GM21825 (cell line): Measurements from ENCODE around the gene ALDH16A1.
"Not testable (repeated sequence)": the region's sequence is repeated elsewhere in the genome, so short reads cannot be mapped to it uniquely, and the experiment has no call there.

Experiments
- ATAC-seq: cut with Tn5 transposase; IDR thresholded peaks from one replicate; pipeline ENCODE4 v1.9.1; 2021; ENCODE audit warnings: mild to moderate bottlenecking, moderate library complexity; ENCODE audit not compliant: unreplicated experiment

ALDH16A1 gene

DNA sequence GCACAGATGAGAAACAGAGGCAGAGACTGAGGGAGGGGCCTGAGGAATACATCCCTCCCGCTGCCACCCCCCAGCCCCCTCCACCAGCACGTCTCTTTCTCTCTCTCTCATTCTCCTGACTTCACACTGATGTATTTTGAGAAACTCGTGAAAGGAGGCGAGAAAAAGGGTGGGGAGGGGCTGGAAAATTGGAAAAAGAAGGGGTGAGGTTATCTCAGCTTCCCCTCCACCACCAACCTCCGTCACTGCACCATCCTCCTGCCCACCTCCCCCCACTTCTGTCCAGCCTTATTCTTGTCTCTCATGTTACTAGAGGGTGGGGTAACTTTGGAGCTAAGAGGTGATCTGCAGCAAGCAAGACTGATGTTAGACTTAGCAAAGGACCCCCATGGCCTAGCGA is 13.2 kb upstream of the ALDH16A1 start:
- ATAC-seq: no peak

DNA sequence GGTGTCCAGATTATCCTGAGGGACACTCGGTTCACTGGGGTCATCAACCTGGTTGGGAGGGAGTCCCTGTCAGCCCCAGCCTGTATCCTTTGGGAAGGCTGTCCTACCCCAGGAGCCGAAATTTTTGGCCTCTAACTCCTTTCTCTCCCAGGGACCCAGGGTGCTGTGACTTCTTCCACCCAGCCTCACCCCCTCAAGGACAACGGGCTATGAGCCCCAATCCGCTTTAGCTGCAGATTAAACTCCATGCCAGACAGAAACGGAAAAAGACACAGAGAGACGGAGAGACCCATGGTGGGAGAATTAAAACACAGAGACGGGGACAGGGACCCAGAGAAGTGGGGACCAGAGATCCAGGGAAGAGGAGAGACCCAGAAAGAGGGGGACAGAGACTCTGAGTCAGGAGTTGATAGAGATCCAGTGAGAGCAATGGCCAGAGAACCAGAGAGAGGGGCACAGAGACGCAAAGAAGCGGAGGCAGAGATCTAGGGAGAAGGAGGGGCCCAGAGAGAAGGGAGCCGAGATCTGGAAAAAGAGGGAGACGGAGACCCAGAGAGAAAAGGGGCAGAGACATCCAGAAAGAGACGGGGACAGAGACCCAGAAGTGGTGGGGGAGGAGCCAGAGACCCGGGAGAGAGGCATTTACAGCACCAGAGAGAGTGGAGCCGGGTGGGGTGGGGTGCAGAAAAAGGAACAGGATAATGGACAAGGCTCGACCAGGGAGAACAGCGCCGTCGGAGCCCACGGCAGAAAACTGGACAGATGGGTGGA is 12.4 kb upstream of the ALDH16A1 start:
- no peak for ATAC-seq

DNA sequence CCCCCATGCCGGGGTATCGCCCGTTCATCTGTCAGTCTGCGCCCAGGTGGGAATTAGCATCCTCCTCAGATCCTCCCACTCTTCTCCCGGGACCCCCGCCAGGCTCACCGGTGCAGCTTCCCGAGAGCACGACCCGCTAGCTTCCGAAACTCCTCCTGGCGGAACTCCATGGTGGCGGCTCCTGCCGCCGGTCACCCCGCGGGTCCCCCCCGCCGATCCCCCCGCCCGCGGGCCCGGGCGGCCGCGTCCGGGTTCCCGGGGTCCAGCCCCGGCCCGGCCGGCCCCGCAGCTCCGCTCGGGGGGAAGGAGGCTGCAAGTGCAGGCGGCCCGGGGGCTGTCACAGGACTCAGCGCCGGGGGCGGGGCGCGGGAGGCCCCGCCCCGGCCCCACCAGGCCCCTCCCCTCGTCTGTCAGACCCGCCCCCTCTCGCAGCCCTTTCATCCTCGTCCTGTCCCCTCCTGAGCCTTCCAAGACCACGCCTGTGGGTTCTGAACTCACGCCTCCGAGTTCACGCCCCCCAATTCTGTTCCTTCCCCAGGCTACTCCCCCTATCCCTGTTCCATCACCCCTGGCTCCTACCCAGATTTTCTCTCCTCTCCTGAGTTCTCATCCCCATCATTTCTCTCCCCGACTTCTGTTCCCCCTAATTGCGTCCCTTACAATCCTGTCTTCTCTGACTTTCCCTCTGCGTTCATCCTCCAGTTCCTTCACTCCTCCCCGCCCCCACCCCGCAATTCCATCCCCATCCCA is 11.6 kb upstream of the ALDH16A1 start, which contains the start of gene SLC17A7:
SLC17A7 (minus strand) TSS at position 318 of the 750 bp plus-strand sequence; CDS start at position 170, 148 bp downstream.
- no peak for ATAC-seq

DNA sequence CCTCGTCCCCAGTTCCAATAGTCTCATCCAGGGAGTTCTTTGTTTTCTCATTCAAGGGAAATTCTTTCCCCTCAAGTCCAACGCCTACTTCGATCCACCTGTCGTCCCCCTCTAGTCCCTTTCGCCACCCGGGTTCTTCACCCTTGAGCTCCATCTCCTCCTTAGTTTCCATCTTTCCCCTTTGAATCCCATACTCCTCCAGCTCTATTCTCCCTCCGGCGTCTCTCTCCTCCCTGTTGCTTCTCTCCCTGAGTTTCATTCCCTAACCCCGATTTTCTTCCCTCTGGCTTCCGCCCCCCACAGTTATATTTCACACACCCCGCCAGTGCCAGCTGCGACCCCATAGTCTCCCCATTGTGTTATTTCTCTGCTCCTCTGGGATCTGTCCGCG is 11.1 kb upstream of the ALDH16A1 start:
- no peak for ATAC-seq

DNA sequence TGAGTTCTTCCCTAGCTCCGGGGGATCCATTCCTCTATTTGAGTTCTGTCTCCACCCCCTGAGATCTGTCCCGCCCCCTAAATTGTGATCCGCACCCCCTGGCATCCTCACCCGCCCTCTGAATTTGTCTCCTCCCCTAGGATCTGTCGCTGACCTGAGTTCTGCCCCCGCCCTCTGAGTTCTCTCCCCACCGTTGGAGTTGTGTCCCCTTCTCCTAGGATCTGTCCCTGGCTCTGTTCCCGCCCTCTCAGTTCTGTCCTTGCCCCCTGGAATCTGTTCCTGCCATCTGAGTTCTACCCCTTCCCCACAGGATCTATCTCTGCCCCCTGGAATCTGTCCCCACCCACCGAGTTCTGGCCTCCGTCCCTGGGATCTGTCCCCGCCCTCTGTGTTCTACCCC is 10.7 kb upstream of the ALDH16A1 start:
- no peak for ATAC-seq

DNA sequence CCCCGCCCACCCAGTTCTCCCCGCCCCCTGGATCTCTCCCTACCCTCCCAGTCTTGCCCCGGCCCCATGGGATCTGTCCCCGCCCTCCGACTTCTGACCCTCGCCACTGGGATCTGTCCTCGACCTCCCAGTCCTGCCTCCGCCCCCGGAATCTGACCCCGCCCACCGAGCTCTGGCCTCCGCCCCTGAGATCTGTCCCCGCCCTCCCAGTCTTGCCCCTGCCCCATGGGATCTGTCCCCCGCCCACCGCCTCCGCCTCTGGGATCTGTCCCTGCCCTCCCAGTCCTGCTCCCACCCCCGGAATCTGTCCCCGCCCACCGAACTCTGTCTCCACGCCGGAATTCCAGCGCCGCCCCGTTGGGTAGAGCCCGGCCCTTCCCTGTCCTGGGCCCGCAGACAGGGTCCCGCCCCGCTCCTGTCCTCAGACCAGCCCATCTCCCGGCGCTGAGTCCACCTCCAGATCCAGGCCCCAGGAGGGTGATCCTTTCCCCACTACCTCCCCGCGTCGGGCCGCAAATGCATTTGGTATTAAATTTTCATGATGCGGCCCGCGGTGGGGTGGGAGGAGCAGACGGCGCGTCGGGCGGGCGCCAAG is 10.2 kb upstream of the ALDH16A1 start:
- ATAC-seq: peak; percentile 26

DNA sequence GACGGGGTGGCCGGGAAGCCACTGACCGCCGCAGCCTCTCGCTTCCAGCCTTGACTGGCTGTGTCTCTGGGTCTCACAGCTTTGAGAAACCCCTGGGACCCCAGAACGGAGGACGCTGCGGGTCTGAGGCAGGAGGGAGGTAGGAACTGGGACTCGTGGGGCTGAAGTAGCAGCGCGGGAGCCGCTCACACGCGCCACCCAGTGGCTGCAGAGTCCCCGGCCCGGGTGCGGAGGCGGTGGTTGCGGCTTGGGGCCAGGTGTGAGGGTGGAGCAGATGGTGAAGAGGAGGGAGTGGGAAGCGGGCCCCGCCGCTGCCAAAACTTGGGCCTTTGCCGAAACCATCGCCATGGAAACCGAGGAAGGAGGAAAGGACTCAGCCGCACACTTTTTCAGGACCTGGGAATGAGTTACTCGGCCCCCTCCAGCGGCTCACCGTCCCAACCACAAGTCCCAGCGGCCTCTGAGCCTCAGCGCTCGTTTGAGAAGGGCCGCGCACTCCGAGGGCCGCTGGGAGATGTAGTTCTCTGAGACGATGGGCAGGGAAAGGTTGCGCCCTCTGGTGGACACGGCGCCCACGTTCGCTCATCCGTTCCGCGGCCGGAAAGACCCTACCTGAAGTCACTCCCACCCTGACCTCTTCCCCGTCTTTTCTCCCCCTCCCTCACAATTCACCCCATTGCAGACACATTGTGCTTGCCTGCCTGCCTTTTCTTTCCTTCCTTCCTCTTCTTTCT is 9.5 kb upstream of the ALDH16A1 start:
- ATAC-seq: peak; percentile 62

DNA sequence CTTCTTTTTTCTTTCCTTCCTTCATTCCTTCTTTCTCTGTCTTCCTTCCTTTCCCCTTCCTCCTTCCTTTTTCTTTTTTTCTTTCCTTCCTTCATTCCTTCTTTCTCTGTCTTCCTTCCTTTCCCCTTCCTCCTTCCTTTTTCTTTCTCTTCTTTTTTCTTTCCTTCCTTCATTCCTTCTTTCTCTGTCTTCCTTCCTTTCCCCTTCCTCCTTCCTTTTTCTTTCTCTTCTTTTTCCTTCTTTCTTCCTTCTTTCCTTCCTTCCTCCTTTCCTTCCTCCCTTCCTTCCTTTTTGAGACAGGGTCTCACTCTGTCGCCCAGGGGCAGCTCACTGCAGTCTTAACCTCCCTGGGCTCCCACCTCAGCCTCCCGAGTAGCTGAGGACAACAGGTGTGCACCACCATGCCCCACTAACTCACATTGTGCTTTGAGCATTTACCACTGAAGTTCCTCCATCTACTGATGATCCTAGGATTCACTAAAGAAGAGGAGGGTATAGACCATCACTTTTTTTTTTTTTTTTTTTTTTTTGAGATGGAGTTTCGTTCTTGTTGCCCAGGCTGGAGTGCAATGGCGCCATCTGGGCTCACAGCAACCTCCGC is 8.8 kb upstream of the ALDH16A1 start:
- not testable (repeated sequence) for ATAC-seq

DNA sequence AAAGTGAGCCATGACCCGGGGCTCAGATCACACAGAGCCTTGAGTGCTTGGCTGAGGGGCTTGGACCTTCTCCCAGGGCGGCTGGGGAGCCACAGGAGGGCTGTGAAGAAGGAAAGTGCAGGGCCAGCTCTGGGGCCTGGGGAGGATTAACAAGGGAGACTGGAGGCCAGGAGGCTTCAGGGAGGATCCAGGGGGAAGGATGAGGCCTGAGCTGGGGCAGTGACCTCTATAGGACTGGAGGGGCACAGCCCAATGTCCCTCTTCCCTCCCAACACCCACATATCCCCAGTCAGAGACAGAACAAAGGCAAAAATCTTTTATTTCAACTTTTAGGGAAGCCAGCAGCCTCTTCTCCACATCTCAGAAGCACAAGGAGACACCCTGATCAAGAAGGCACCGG is 7.0 kb upstream of the ALDH16A1 start:
- no peak for ATAC-seq

DNA sequence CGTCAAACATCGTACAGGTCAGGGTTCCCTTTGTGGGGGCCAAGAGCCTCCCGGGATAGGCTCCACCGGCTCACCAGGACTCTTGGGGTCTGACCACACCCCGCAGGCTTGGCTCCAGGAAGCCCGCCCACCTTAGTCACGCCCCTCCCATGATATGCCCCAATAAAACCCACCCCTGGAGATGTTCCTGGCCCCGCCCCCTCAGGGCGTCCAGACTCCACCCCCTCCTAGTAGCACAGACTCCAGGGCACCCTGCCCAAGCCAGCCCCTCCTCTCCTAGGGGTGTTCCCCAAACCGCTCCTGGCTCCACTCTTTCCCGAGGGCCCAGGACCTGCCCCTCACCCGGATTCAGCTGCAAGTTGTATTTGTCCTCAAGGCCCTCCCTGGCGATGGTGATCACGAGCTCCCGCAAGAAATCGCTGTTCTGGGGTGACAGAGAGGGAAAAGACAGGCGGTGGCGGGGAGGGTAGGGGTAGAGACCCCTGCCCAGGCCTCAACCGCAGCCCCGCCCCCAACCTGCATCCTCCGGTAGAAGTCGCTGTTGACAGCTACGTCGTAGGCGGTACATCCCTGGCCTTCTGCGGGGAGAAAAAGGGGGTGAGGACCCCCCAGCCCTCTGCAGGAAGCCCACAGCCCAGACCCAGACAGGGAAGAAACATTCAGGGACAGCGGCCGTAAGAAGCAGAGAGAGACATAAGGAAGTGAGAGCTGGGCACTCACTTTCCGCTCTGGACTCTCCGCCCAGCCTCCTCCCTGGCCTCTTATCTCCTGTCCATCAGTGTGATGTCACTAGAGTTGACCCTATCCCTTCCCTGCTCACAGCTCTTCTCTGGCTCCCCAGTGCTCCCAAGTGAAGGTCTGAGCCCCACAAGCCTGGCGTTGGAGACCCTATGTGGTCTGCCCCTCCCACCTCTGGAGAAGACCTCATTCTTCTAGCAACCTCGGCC is 5.3 kb upstream of the ALDH16A1 start:
- no peak for ATAC-seq

DNA sequence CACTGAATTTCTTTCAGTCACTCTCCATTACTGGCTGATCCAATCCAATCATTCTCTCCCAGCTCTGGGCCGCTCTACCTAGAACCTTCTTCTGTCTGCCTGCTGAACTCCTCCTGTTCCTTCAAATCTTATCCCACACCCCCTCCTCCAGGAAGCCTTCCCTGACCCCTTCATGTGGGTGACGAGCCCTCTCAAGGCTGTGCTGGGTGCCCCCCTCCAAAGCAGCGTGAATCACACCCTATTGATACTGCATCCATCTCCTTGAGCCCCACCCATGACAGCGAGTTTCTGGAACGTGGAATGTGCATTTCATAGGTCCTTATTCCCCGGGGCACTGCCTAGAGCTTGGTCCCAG is 4.6 kb upstream of the ALDH16A1 start:
- ATAC-seq: no peak

DNA sequence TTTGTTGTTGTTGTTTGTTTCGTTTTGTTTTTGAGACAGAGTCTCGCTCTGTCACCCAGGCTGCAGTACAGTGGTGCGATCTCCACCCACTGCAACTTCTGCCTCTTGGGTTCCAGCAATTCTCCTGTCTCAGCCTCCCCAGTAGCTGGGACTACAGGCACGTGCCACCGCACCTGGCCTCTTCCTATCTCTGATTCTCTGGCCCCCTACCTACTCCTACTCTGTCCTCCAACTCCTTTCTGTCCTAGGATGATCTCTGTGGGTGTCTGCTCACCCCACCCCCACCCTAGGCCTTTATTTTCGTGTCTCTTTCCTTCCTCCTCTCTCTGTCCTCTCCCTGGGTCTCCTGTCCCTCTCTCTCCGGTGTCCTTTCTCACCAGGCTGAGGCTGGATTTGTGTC is 2.6 kb upstream of the ALDH16A1 start:
- ATAC-seq: no peak

DNA sequence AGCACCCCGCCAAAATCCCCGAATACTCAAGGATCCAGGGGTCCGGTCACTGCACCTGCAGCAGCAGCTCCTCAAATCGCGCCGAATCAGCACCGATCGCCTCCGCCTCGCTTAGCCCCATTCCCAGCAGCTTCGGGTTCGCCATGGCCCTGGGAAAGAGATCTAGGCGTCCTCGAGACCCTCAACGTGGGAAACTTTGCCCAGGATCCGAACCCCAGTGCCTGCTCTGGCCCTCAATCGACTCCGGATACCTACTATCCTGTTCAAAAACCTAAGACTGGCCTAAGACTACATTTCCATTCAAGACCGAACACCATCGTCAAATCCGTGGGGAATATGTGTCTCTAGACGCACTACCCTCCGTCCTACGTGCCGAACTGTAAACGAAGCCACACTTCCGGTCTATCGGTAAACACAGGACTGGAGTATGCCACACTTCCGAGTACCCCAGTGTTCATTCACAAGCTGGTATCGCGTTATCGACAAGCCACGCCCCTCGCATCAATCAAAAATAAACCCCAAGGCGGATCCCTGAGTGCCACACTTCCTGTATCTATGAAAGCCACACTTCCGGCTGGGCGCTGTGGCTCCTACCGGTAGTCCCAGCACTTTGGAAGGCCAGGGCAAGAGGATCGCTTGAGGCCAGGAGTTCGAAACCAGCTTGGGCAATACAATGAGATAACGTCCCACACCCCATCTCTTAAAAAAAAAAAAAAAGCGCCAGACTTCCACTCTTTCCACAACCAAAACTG is 1.4 kb upstream of the ALDH16A1 start, which contains the start of gene PIH1D1:
PIH1D1 (minus strand) TSS at position 385 of the 752 bp plus-strand sequence; CDS start at position 145, 240 bp downstream.
- ATAC-seq: peak; percentile 57

DNA sequence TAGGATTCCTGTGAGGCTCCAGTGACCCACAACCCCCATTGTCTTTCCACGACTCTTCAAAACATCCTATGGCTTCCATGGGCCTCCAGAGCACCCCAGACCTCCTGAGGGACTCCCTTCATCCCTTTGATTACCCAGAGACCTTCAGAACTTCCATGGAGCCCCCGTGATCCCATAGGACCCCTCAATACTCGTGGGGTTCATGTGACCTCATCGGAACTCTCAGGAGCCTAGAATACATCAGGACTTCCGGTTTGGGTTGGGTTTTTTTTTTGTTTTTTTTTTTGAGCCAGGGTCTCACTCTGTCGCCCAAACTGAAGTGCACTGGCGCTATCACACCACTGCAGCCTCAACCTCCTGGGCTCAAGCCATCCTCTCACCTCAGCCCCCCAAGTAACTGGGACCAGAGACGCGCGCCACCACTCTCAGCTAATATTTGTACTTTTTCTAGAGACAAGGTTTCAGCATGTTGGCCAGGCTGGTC is 774 bp downstream of the ALDH16A1 start:
- ATAC-seq: no peak

DNA sequence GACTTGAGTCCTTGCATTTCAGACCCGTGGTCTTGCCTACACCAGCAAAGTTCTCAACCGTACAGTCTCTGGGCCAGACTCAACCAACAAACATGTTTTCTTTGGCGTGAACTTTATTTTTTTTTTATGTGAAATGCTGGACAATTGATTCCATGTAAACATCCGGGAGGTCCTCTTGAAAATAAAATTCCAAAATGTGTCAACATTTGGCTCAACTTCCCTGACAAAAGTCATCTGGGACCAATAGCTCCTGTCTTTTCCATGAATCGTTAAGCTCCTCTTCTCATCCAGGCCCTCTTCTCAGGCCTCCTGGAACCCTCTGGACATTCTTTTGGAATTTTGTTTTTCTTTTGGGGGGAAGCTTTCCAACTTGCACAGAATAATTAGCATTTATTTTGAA is 2.7 kb downstream of the ALDH16A1 start:
- no peak for ATAC-seq

DNA sequence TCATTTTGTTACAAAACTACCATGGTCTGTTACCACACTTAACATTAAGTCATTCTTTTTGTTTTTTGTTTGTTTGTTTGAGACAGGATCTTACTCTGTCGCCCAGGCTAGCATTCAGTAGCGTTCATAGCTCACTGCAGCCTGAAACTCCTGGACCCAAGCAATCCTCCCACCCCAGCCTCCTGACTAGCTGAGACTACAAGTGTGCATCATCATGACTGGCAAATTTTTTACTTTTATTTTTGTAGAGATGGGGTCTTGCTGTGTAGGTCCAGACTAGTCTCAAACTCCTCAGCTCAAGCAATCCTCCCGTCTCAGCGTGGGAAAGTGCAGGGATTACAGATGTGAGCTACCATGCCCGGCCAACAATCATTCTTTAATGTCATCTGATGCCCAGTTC is 3.3 kb downstream of the ALDH16A1 start:
- ATAC-seq: no peak

DNA sequence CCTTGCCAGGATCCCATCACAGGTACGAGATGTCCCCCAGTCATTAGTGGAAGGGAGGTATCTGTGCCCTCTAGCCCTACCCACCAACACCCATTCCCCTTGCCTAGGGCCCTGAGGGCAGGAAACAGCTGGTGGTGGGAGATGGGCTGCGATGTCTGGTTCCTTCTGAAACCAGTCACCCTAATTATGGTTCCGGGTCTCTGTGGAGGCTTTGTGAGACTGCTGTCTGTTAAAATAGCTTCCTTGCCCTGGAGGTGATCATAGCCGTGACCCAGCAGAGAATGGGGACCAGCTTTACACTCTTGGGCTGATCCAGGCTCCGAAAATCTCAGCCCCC is 5.5 kb downstream of the ALDH16A1 start:
- ATAC-seq: no peak

DNA sequence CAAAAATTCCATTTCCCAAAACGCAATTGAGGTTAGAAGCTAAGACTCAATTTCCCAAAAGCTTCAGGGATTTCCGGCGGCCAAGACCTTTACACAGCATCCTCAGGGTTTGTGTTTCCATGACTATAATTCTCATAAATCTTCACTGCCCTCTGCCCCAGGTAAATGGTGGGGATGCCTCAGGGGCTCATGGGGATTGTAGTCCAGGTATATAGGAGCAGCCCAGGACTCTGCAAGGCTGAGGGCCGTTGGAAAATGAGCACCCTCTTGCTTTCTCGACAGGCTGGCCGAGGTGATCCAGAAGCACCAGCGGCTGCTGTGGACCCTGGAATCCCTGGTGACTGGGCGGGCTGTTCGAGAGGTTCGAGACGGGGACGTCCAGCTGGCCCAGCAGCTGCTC is 6.4 kb downstream of the ALDH16A1 start:
- ATAC-seq: no peak

DNA sequence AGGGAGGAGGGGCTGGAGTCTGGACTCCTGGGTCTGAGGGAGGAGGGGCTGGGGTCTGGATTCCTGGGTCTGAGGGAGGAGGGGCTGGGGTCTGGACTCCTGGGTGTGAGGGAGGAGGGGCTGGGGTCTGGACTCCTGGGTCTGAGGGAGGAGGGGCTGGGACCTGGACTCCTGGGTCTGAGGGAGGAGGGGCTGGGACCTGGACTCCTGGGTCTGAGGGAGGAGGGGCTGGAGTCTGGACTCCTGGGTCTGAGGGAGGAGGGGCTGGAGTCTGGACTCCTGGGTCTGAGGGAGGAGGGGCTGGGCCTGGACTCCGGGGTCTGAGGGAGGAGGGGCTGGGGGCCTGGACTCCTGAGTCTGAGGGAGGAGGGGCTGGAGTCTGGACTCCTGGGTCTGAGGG is 8.1 kb downstream of the ALDH16A1 start:
- not testable (repeated sequence) for ATAC-seq
